ENCODE measurements around the gene ABCA3.

DNA sequence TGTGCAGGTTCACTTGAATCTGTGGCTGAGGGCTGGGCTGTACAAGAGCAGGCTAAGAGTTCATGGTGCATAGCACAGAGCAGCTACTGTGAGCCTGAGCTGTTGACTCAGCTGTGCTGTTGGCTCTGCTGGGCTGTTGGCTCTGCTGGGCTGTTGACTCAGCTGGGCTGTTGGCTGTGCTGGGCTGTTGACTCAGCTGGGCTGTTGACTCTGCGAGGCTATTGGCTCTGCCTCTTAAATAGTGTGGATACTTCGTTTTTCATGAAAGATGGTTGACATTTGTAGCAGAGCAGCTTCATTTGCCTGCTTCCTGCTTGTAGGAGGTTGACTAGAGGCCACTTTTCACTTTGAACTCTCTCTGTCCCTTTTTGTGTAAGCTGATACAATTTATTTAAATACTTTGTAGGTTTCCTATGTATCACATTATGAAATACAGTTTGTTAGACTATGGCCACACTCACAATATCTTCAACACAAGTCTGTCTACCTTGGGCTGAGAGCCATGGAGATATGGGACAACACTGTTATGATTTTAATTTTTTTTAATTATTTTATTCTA is 48.4 kb upstream of the ABCA3 start:
- no peak for TF ChIP-seq EZH2 (IDR thresholded peaks at IDR 0.05; ENCODE audit: borderline replicate concordance, insufficient read depth, low read length, poor library complexity, severe bottlenecking)
- TF ChIP-seq, protein P1, sequence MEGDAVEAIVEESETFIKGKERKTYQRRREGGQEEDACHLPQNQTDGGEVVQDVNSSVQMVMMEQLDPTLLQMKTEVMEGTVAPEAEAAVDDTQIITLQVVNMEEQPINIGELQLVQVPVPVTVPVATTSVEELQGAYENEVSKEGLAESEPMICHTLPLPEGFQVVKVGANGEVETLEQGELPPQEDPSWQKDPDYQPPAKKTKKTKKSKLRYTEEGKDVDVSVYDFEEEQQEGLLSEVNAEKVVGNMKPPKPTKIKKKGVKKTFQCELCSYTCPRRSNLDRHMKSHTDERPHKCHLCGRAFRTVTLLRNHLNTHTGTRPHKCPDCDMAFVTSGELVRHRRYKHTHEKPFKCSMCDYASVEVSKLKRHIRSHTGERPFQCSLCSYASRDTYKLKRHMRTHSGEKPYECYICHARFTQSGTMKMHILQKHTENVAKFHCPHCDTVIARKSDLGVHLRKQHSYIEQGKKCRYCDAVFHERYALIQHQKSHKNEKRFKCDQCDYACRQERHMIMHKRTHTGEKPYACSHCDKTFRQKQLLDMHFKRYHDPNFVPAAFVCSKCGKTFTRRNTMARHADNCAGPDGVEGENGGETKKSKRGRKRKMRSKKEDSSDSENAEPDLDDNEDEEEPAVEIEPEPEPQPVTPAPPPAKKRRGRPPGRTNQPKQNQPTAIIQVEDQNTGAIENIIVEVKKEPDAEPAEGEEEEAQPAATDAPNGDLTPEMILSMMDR (IDR thresholded peaks at IDR 0.05; ENCODE audit: poor library complexity, severe bottlenecking), result no peak
